ENCODE measurements around the gene ABHD12. TPM values are rescaled to one million over a fixed set of nuclear protein-coding genes. Genes with fewer than 3 reads are reported as not detected.
A peak's percentile ranks its signal among the peaks of the same experiment; 100 is the strongest.

Gene ABHD12
- total RNA-seq, 2 experiments from 2014 or later, result 27.9 to 29.2 TPM

GRCh38 chr20:25355866-25356265 is 34.8 kb downstream of the ABHD12 start:
- Mint-ChIP-seq H3K36me3 (no peaks in the 10 kb centered on the region), H3K4me1 (peaks cover 19% of the 10 kb centered on the region), H3K27ac (no peak overlapping the region), H3K27me3 (no peaks in the 10 kb centered on the region), H3K9me3 (ENCODE audit: low read depth) (no peaks in the 10 kb centered on the region), H3K4me3 (no peak overlapping the region)
- DNase-seq (no peak), ATAC-seq (no peak)
- CTCF ChIA-PET, result no interaction called here

GRCh38 chr20:25355011-25355595 is 35.5 kb downstream of the ABHD12 start:
- H3K9me3 Mint-ChIP-seq (ENCODE audit: low read depth), result no peaks in the 10 kb centered on the region
- H3K27me3 Mint-ChIP-seq, result no peaks in the 10 kb centered on the region
- no peaks in the 10 kb centered on the region for H3K36me3 Mint-ChIP-seq
- ATAC-seq, result no peak
- H3K4me3 Mint-ChIP-seq, result no peak overlapping the region
- no peak overlapping the region for H3K27ac Mint-ChIP-seq
- no peak for DNase-seq
- peaks cover 19% of the 10 kb centered on the region for H3K4me1 Mint-ChIP-seq
- CTCF ChIA-PET, result no interaction called here

DNA sequence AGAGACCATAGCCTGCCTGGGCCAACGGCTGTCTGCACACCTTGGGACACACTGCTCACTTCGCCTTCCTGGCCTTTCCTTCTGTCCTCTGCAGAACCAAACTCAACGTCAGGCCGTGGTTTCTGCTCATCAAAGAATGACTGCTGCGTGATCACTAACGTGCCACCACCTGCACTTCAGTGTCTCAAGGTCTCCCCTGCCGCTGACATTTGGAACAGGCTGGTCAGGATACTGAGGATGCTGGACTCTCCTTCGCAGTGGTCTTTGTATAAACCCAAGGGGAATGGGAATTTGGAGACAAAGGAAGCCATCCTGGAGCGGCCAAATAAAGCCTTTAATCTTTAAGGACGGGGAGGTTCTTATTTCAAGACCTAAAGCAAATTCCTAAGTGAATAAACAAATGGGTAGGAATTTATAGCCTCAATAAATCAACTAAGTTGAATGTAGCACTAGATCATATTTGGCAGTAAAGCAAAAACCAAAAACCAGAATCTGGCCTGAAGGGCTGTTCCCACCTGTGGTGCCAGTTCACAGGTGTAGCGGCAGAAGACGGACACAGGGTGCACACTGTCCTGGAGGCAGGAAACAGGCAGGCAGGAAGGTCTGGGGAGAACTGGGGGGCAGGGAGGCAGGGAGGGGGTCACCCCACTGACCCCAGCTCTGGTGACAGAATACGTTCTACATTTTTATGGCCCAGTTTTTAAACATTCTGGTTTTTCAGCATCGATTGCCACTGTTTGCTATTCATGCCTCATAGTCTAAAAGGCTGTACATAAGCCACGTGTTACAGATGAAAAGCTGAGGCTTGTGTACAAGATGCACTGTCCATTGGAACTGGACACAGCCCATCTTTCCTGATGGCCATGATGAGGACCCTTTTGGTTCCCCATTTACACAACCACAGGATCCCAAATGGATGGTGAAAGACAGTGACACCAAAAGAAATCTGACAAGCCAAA is 36.6 kb downstream of the ABHD12 start:
- DNase-seq, result no peak
- peaks cover 2% of the 10 kb centered on the region for H3K36me3 Mint-ChIP-seq
- CTCF ChIA-PET, result no interaction called here
- H3K27me3 Mint-ChIP-seq, result no peaks in the 10 kb centered on the region
- peaks cover 19% of the 10 kb centered on the region for H3K4me1 Mint-ChIP-seq
- H3K27ac Mint-ChIP-seq, result no peak overlapping the region
- no peaks in the 10 kb centered on the region for H3K9me3 Mint-ChIP-seq (ENCODE audit: low read depth)
- H3K4me3 Mint-ChIP-seq, result no peak overlapping the region
- ATAC-seq, result no peak

GRCh38 chr20:25353353-25353746 is 37.3 kb downstream of the ABHD12 start:
- Mint-ChIP-seq H3K4me3 (no peak overlapping the region), H3K27ac (no peak overlapping the region), H3K36me3 (peaks cover 2% of the 10 kb centered on the region), H3K27me3 (no peaks in the 10 kb centered on the region), H3K4me1 (peaks cover 17% of the 10 kb centered on the region), H3K9me3 (ENCODE audit: low read depth) (no peaks in the 10 kb centered on the region)
- CTCF ChIA-PET, result no interaction called here
- ATAC-seq (no peak), DNase-seq (no peak)

DNA sequence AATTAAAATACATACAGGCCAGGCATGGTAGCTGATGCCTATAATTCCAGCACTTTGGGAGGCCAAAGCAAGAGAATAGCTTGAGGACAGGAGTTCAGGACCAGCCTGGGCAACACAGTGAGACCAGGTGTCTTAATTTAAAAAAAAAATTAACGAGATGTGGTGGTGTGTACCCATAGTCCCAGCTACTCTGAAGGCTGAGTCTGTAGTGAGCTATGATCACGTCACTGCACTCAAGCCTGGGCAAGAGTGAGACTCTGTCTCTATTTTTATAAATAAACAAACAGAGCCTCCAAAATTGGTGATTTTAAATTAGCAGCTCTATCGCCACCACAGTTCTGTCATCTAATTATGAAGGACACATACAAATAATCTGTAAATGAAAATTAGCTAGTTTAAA is 37.9 kb downstream of the ABHD12 start:
- H3K36me3 Mint-ChIP-seq, result peaks cover 2% of the 10 kb centered on the region
- H3K27me3 Mint-ChIP-seq, result no peaks in the 10 kb centered on the region
- CTCF ChIA-PET, result no interaction called here

GRCh38 chr20:25351024-25351360 is 39.6 kb downstream of the ABHD12 start:
- no peak overlapping the region for H3K27ac Mint-ChIP-seq
- H3K36me3 Mint-ChIP-seq, result peaks cover 2% of the 10 kb centered on the region
- ATAC-seq, result no peak
- H3K4me3 Mint-ChIP-seq, result no peak overlapping the region
- H3K9me3 Mint-ChIP-seq (ENCODE audit: low read depth), result no peaks in the 10 kb centered on the region
- H3K4me1 Mint-ChIP-seq, result peaks cover 21% of the 10 kb centered on the region
- no peaks in the 10 kb centered on the region for H3K27me3 Mint-ChIP-seq
- CTCF ChIA-PET, result no interaction called here
- DNase-seq, result no peak

More for the DNA sequence above, 37.9 kb downstream of the ABHD12 start:
- ATAC-seq (no peak), DNase-seq (no peak)
- Mint-ChIP-seq H3K27ac (no peak overlapping the region), H3K4me1 (peaks cover 13% of the 10 kb centered on the region), H3K9me3 (ENCODE audit: low read depth) (no peaks in the 10 kb centered on the region), H3K4me3 (no peak overlapping the region)

DNA sequence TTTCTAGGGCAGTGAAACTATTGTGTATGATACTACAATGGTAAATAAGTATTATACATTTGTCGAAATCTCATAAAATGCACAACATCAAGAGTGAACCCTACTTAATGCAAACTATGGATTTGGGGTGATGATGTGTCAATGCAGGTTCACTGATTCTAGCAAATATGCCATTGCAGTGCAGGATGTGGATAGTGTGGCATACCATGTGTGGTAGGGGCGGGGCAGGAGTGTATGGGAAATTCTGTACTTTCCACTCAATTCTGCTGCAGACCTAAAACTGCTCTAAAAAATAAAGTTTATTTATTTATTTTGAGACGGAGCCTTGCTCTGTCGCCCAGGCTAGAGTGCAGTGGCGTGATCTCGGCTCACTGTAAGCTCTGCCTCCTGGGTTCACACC is 44.3 kb downstream of the ABHD12 start:
- DNase-seq, result peak; percentile 79
- peaks cover 27% of the 10 kb centered on the region for H3K4me1 Mint-ChIP-seq
- H3K36me3 Mint-ChIP-seq, result peaks cover 3% of the 10 kb centered on the region
- no peaks in the 10 kb centered on the region for H3K27me3 Mint-ChIP-seq
- H3K4me3 Mint-ChIP-seq, result no peak overlapping the region
- CTCF ChIA-PET, result interaction anchor here (1.2 kb wide), 1 partner anchor 53 kb away, joined by 5 read pairs; no protein-coding TSS in a partner anchor
- peak; percentile 92 for ATAC-seq
- no peak overlapping the region for H3K27ac Mint-ChIP-seq
- H3K9me3 Mint-ChIP-seq (ENCODE audit: low read depth), result no peaks in the 10 kb centered on the region

DNA sequence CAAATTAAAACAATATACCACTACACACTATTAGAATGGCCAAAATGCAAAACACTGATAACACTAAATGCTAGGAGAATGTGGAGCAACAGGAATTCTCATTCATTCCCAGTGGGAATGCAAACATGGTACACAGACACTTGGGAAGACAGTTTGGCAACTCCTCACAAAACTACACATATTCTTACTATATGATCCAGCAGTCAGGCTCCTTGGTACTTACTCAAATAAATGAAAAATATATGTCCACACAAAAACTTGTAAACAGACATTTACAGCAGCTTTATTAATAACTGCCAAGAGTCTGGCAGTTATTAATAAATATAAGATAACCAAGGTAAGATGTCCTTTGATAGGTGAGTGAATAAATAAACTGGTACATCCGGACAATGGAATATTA is 44.9 kb downstream of the ABHD12 start:
- ATAC-seq (no peak), DNase-seq (no peak)
- H3K4me3 Mint-ChIP-seq, result no peak overlapping the region
- CTCF ChIA-PET, result interaction anchor here (1.2 kb wide), 1 partner anchor 53 kb away, joined by 5 read pairs; no protein-coding TSS in a partner anchor
- no peaks in the 10 kb centered on the region for H3K9me3 Mint-ChIP-seq (ENCODE audit: low read depth)
- H3K27ac Mint-ChIP-seq, result no peak overlapping the region
- H3K4me1 Mint-ChIP-seq, result peaks cover 27% of the 10 kb centered on the region
- no peaks in the 10 kb centered on the region for H3K27me3 Mint-ChIP-seq
- peaks cover 3% of the 10 kb centered on the region for H3K36me3 Mint-ChIP-seq

GRCh38 chr20:25344634-25345033 is 46.0 kb downstream of the ABHD12 start:
- CTCF ChIA-PET, result no interaction called here
- Mint-ChIP-seq H3K4me1 (peaks cover 27% of the 10 kb centered on the region), H3K27me3 (no peaks in the 10 kb centered on the region), H3K4me3 (no peak overlapping the region), H3K27ac (no peak overlapping the region), H3K9me3 (ENCODE audit: low read depth) (no peaks in the 10 kb centered on the region), H3K36me3 (peaks cover 2% of the 10 kb centered on the region)
- DNase-seq, result no peak
- ATAC-seq, result no peak

DNA sequence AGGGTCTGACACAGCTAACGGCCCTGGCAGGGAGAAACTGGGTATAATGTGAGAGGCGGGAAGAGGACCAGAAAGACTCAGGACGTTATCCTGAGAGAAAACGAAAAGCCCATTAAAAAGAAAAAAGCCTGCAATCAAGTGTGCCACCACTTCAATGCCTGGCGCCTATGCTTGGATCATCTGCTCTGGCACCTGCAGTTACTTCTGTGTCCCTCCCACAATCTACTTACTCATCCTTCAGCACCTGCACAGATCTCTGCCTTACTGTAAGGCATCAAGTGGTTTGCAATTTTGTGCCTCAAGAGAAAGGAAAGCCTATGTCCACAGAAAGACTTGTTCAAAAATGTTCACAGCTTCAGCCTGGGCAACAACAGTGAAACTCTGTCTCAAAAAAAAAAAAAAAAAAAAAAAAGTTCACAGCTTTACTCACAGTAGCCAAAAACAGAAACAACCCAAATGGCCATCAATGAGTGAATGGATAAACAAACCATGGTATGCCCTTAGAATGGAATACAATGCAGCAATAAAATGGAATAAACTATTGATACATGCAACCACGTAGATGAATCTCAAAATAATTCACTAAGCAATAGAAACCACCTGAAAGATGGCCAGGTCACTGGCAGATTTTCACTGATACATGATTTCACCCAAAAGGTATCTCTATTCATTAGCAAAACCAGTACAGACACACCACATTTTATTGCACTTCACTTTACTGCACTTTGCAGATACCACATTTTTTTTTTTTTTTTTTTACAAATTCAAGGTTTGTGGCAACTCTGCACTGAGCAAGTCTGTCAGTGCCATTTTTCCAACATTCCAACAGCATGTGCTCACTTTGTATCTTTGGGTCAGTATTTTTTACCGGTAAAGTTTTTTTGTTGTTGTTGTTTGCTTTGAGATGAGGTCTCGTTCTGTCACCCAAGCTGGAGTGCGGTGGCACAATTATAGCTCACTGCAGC is 48.6 kb downstream of the ABHD12 start:
- CTCF ChIA-PET, result no interaction called here
- Mint-ChIP-seq H3K27me3 (no peaks in the 10 kb centered on the region), H3K36me3 (peaks cover 4% of the 10 kb centered on the region), H3K4me1 (peaks cover 27% of the 10 kb centered on the region), H3K4me3 (no peak overlapping the region), H3K27ac (no peak overlapping the region), H3K9me3 (ENCODE audit: low read depth) (no peaks in the 10 kb centered on the region)
- no peak for DNase-seq
- no peak for ATAC-seq

- no peak for ATAC-seq
- CTCF ChIA-PET, result no interaction called here
- DNase-seq, result no peak
- Mint-ChIP-seq H3K36me3 (peaks cover 8% of the 10 kb centered on the region), H3K4me1 (peaks cover 12% of the 10 kb centered on the region), H3K27ac (no peak overlapping the region), H3K4me3 (no peak overlapping the region), H3K27me3 (no peaks in the 10 kb centered on the region), H3K9me3 (ENCODE audit: low read depth) (peaks cover 2% of the 10 kb centered on the region)
Measured at GRCh38 chr20:25340380-25340779, 50.3 kb downstream of the ABHD12 start.

DNA sequence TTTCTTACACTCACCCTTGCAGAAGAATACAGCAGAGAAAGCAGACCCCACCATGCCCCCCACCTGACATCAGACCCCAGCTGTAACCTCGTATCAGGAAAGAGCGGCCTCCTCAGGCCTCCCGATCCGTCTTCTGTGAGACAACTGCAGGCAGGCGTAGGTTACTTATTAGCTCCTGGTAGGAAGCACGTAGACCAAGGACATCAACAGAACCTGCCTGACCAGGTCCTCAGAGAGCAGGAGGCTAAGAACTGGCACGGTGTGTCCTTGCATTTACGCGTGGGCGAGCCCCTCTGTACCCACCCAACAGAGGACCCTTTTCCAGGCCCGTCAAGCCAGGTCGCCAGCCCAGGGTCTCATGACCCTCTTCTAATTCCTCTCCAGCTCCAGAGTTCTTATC is 51.0 kb downstream of the ABHD12 start:
- no peak overlapping the region for H3K27ac Mint-ChIP-seq
- CTCF ChIA-PET, result no interaction called here
- DNase-seq (no peak), ATAC-seq (no peak)
- H3K9me3 Mint-ChIP-seq (ENCODE audit: low read depth), result peaks cover 2% of the 10 kb centered on the region
- peaks cover 6% of the 10 kb centered on the region for H3K36me3 Mint-ChIP-seq
- peaks cover 7% of the 10 kb centered on the region for H3K4me1 Mint-ChIP-seq
- no peaks in the 10 kb centered on the region for H3K27me3 Mint-ChIP-seq
- no peak overlapping the region for H3K4me3 Mint-ChIP-seq
